Lung (tissue), 12 donors: ENCODE results near the gene NFXL1. TPM values are rescaled to one million over a fixed set of nuclear protein-coding genes. Genes with fewer than 3 reads are reported as not detected.

ENCODE experiments used
- ATAC-seq: fragments of 200-7000 bp; cut with Tn5 transposase; one replicate; pipeline ENCODE4 v1.9.1; 2020; ENCODE audit warnings: moderate number of reproducible peaks; ENCODE audit not compliant: insufficient read depth, low FRiP score
- DNase-seq, 3 donors: peaks; one replicate each; pipeline ENCODE4 v3.0.0-alpha.2; 2013 to 2017
- H3K27ac ChIP-seq, 2 donors: one replicate each; pipeline ENCODE4 v1.5.1; 2013; ENCODE audit warnings: mild to moderate bottlenecking in 2 of 2, moderate library complexity in 2 of 2, control low read depth in 1 of 2, inconsistent platforms in 1 of 2, low read depth in 1 of 2, low read length in 1 of 2
- H3K27me3 ChIP-seq, 3 donors: one replicate each; pipeline ENCODE4 v1.5.1; 2013; ENCODE audit warnings: low read length in 2 of 3; ENCODE audit not compliant: control insufficient read depth in 3 of 3, insufficient read depth in 3 of 3
- H3K36me3 ChIP-seq, 4 donors: one replicate each; pipeline ENCODE4 v1.5.1; 2013; ENCODE audit warnings: low read length in 4 of 4, mild to moderate bottlenecking in 1 of 4, moderate library complexity in 1 of 4; ENCODE audit not compliant: control insufficient read depth in 4 of 4, insufficient read depth in 4 of 4
- H3K4me1 ChIP-seq, 5 donors: one replicate each; pipeline ENCODE4 v1.5.1; 2013; ENCODE audit warnings: low read length in 5 of 5, mild to moderate bottlenecking in 2 of 5, moderate library complexity in 1 of 5; ENCODE audit not compliant: control insufficient read depth in 5 of 5, insufficient read depth in 5 of 5
- H3K4me3 ChIP-seq: one replicate; pipeline ENCODE4 v1.5.1; 2013; ENCODE audit warnings: mild to moderate bottlenecking, control low read depth, moderate library complexity
- H3K9ac ChIP-seq, 2 donors: one replicate each; pipeline ENCODE4 v1.5.1; 2013; ENCODE audit warnings: low read length in 2 of 2, control low read depth in 1 of 2; ENCODE audit not compliant: insufficient read depth in 1 of 2
- H3K9me3 ChIP-seq, 4 donors: one replicate each; pipeline ENCODE4 v1.5.1; 2013; ENCODE audit warnings: low read length in 3 of 4, mild to moderate bottlenecking in 1 of 4, moderate library complexity in 1 of 4; ENCODE audit not compliant: control insufficient read depth in 4 of 4, insufficient read depth in 3 of 4
- CTCF ChIP-seq: IDR thresholded peaks from 2 replicates; pipeline ENCODE4 v1.5.1; 2012; ENCODE audit warnings: mild to moderate bottlenecking; ENCODE audit errors: control extremely low read depth, extremely low read depth
- WGBS, 2 donors: extraction: QIAGEN DNeasy Blood & Tissue Kit; methylation state at CpG; one replicate each; pipeline ENCODE4 v1.1.7; 2013; 5-methylcytosine and 5-hydroxymethylcytosine counted together
- polyA plus RNA-seq, 2 donors: library from polyadenylated mRNA; stranded (reverse); fragments of 200-250 nt; gene quantifications; one replicate each; pipeline ENCODE4 v1.2.1, GENCODE V29; 2013
- total RNA-seq, 2 donors: library from RNA; depleted of rRNA in 1 of 2; stranded (reverse); fragments of >200 nt in 1 of 2; gene quantifications; one replicate each; pipeline ENCODE4 v1.2.1, GENCODE V29; 2014 to 2021
- donor health status: control.
- donor health status: control.
- donor health status: Bipolar disorder and iron deficiency.
- donor health status: healthy.
- donor health status: DM: yes; HTN: yes; CAD: no.

Gene NFXL1
- total and polyA plus RNA-seq, 4 donors: 4.6 to 27.2 (median 8.8) TPM

- Histone ChIP-seq H3K4me3 (no peak overlapping the region), H3K27me3 (no peaks in the 10 kb centered on the region), H3K4me1 (peaks cover 6 to 27% (median 8%) of the 10 kb centered on the region in 5 donors), H3K27ac (peak overlapping the region in 1 of 2 donors; percentile 79), H3K9me3 (peaks cover 0 to 4% (median 2%) of the 10 kb centered on the region in 4 donors), H3K36me3 (no peaks in the 10 kb centered on the region), H3K9ac (no peak overlapping the region)
- DNase-seq (peak; percentile 16 to 29 (median 22)), ATAC-seq (no peak)
- no peak for TF ChIP-seq CTCF
- 44 to 53% methylated on average over 2 of the region's 2 CpGs for whole genome bisulfite sequencing, 2 donors
Measured at GRCh38 chr4:47835494-47835893, 78.9 kb downstream of the NFXL1 start.

GRCh38 chr4:47831026-47831679, 83.2 kb downstream of the NFXL1 start:
- H3K27ac ChIP-seq: peak overlapping the region in 1 of 2 donors; percentile 1
- H3K27me3 ChIP-seq: no peaks in the 10 kb centered on the region
- TF ChIP-seq CTCF: no peak
- ATAC-seq: no peak
- H3K36me3 ChIP-seq: no peaks in the 10 kb centered on the region
- peak in 1 of 3 donors; percentile 9 for DNase-seq
- H3K9ac ChIP-seq: no peak overlapping the region
- WGBS, 2 donors: 70 to 84% methylated on average over 5 of the region's 5 CpGs
- peaks cover 0 to 4% (median 2%) of the 10 kb centered on the region in 4 donors for H3K9me3 ChIP-seq
- peaks cover 0 to 11% (median 6%) of the 10 kb centered on the region in 5 donors for H3K4me1 ChIP-seq
- H3K4me3 ChIP-seq: no peak overlapping the region

- WGBS, 2 donors: 79 to 91% methylated on average over 3 of the region's 3 CpGs
- H3K9ac ChIP-seq: no peak overlapping the region
- no peak overlapping the region for H3K4me3 ChIP-seq
- peak overlapping the region in 1 of 2 donors; percentile 1 for H3K27ac ChIP-seq
- no peaks in the 10 kb centered on the region for H3K27me3 ChIP-seq
- DNase-seq: no peak
- no peaks in the 10 kb centered on the region for H3K36me3 ChIP-seq
- no peak for TF ChIP-seq CTCF
- peaks cover 0 to 5% (median 0%) of the 10 kb centered on the region in 5 donors for H3K4me1 ChIP-seq
- ATAC-seq: no peak
- H3K9me3 ChIP-seq: peaks cover 0 to 4% (median 2%) of the 10 kb centered on the region in 4 donors
Measured at GRCh38 chr4:47830265-47831025, 83.9 kb downstream of the NFXL1 start.
